ENCODE measurements around the gene SCAF1. TPM values are rescaled to one million over a fixed set of nuclear protein-coding genes. Genes with fewer than 3 reads are reported as not detected.
A peak's percentile ranks its signal among the peaks of the same experiment; 100 is the strongest.

SCAF1 gene
- total and polyA plus RNA-seq, 2 of the 13 experiments (the other 11 are each of a cell fraction or from before 2014, with no cell fraction given) = 3.3 to 6.1 TPM

- TF ChIP-seq IKZF5 (CRISPR knock-in tag; IDR thresholded peaks at IDR 0.05) (peak; percentile 63; the same call in 1 of the 2 replicates), ZNF280B (CRISPR knock-in tag; IDR thresholded peaks at IDR 0.05; ENCODE audit: borderline replicate concordance) (peak; percentile 64; the same call in 1 of the 2 replicates), ZNF687 (CRISPR knock-in tag; IDR thresholded peaks at IDR 0.05) (peak; percentile 82), PAX8 (CRISPR knock-in tag; IDR thresholded peaks at IDR 0.05; ENCODE audit: borderline replicate concordance) (no peak), CENPT (CRISPR knock-in tag; IDR thresholded peaks at IDR 0.05; ENCODE audit: low read depth) (peak; percentile 30; the same call in 1 of the 2 replicates), POGK (CRISPR knock-in tag; conservative IDR thresholded peaks at IDR 0.05) (peak; percentile 76; the same call in 1 of the 2 replicates), ARID4A (CRISPR knock-in tag; IDR thresholded peaks at IDR 0.05; ENCODE audit: borderline replicate concordance) (peak; percentile 76), ZNF562 (CRISPR knock-in tag; IDR thresholded peaks at IDR 0.05; ENCODE audit: borderline replicate concordance) (no peak), XBP1 (CRISPR knock-in tag; IDR thresholded peaks at IDR 0.05) (no peak), ZNF12 (CRISPR knock-in tag; IDR thresholded peaks at IDR 0.05) (no peak), ZNF570 (CRISPR knock-in tag; IDR thresholded peaks at IDR 0.05; ENCODE audit: borderline replicate concordance) (no peak), ZBTB20 (CRISPR knock-in tag; IDR thresholded peaks at IDR 0.05; ENCODE audit: borderline replicate concordance, low read depth) (peak; percentile 20; the same call in 1 of the 2 replicates), ZNF772 (CRISPR knock-in tag; IDR thresholded peaks at IDR 0.05) (no peak), ZNF777 (CRISPR knock-in tag; IDR thresholded peaks at IDR 0.05) (no peak)
Measured at GRCh38 chr19:49664171-49665035, 22.4 kb downstream of the SCAF1 start (continued).

All from HepG2 (cell line).